ENCODE data around the gene CASQ2. TPM values are rescaled to one million over a fixed set of nuclear protein-coding genes. Genes with fewer than 3 reads are reported as not detected.

Gene CASQ2
- total and polyA plus RNA-seq, 2 donors (not counting 3 experiments of a cell fraction or from before 2014, with no cell fraction given) = not detected

DNA sequence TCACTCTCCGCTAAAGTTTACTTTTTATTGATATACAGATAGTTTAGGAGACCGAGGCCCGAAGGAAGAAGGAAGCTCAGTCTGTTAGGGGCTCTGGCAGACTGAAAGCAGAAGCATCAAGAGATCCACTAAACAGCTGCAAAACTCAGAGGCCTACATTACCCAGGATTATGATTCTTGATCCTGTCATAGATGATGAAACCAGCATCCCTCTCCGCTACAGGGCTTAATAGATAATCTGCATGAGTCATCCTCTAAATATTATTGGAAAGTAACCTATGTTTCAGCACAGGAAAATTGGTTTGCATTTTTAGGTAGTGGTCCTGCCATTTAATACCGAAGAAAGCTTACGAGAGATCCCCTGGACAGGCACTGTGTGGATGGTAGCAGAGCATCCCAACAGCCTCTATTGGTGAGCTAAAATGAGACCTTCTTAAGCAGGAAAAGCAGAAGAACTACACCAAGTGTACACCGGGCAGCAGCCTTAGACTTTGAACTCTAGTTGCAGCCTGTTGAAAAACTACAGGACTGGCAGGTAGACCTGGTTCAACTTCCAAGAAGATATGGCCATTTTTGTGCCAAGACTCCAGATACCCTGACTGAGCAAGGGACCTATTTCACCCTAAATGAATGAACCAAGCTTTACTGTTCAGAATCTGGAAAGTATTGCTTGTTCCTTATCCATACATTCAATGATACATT is 6.8 kb downstream of the CASQ2 start:
- TF ChIP-seq POLR2A (IDR thresholded peaks at IDR 0.05; ENCODE audit: low read depth, low read length) = no peak
- no peak for TF ChIP-seq POLR2AphosphoS5 (IDR thresholded peaks at IDR 0.05; ENCODE audit: insufficient read depth, low read depth, low read length)
- TF ChIP-seq, protein P1, sequence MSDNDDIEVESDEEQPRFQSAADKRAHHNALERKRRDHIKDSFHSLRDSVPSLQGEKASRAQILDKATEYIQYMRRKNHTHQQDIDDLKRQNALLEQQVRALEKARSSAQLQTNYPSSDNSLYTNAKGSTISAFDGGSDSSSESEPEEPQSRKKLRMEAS (IDR thresholded peaks at IDR 0.05; ENCODE audit: insufficient read depth, insufficient read length) = no peak
- no peak overlapping the region for H3K9ac ChIP-seq (replicated peaks; ENCODE audit: extremely low read depth, insufficient read depth, low read length)
- no peak overlapping the region for H3K27ac ChIP-seq (ENCODE audit: insufficient read depth, low read depth, low read length)
- H3K79me2 ChIP-seq (ENCODE audit: control insufficient read depth, insufficient read depth, low read length) = no peaks in the 10 kb centered on the region
- no peaks in the 10 kb centered on the region for H3K36me3 ChIP-seq (ENCODE audit: control insufficient read depth in 2 of 2, extremely low read depth in 1 of 2, insufficient read depth in 2 of 2, low read length in 2 of 2)
- no peaks in the 10 kb centered on the region for H3K9me3 ChIP-seq (replicated peaks; ENCODE audit: control insufficient read depth, insufficient read depth, low read length)
- no peaks in the 10 kb centered on the region for H4K20me1 ChIP-seq (replicated peaks; ENCODE audit: control insufficient read depth, extremely low read depth, insufficient read depth, low read length)
- no peaks in the 10 kb centered on the region for H3K27me3 ChIP-seq (ENCODE audit: control insufficient read depth in 2 of 2, insufficient read depth in 2 of 2, low read length in 2 of 2)
- no peak overlapping the region for H3K4me3 ChIP-seq (replicated peaks in 1 of 3; ENCODE audit: insufficient read depth in 1 of 3, low read depth in 1 of 3, low read length in 3 of 3)
- ChIA-PET CTCF (interaction anchor here (1.3 to 5.4 kb wide), 5 partner anchors 10 to 154 kb away, joined by 4 to 125 read pairs (median 5); no protein-coding TSS in a partner anchor), POLR2A (no interaction called here)
- H3K9me1 ChIP-seq (replicated peaks; ENCODE audit: control insufficient read depth, extremely low read depth, insufficient read depth, low read length) = no peaks in the 10 kb centered on the region
- intact Hi-C loops (cut with micrococcal nuclease) = loop anchor here (10.0 kb wide), 1 partner anchor 217 kb away; no protein-coding TSS in a partner anchor
- no peak for FAIRE-seq
- no peak overlapping the region for H3K4me2 ChIP-seq (ENCODE audit: insufficient read depth, low read length)
- H3K4me1 ChIP-seq (ENCODE audit: control insufficient read depth, extremely low read depth, insufficient read depth, low read length) = no peaks in the 10 kb centered on the region
- no TSS peak for BruUV-seq (replicated peaks)
- dilution Hi-C loops (cut with MboI; ENCODE audit: extremely low pct_ligation_motif_present, low sequenced_read_pairs) = no loop called here
- no peak for DNase-seq (ENCODE audit: low read depth, low spot score)
- H2AFZ ChIP-seq (ENCODE audit: low read depth, low read length) = no peak overlapping the region

DNA sequence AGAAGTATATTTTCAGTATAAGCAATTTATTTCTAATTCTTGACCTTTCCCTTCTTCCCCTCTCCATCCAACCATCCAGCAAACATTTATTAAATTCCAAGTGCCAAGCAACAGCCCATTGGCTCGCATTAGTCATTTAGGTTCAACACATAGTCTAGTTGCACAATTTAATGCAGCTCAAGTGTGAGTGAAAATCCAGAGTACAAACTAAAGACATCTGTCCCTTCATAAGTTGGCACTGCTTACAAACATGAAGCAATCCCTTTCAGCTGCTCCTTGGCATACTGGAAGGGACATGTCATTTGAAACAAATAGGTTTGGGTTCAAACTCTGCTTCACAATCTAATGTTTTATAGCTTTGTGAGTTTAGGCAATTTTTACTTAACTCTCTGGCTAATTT is 10.7 kb downstream of the CASQ2 start:
- Histone ChIP-seq H2AFZ (ENCODE audit: low read depth, low read length) (no peak overlapping the region), H3K9me3 (replicated peaks; ENCODE audit: control insufficient read depth, insufficient read depth, low read length) (no peaks in the 10 kb centered on the region), H3K4me2 (ENCODE audit: insufficient read depth, low read length) (no peak overlapping the region), H3K9ac (replicated peaks; ENCODE audit: extremely low read depth, insufficient read depth, low read length) (no peak overlapping the region), H4K20me1 (replicated peaks; ENCODE audit: control insufficient read depth, extremely low read depth, insufficient read depth, low read length) (no peaks in the 10 kb centered on the region), H3K27me3 (ENCODE audit: control insufficient read depth in 2 of 2, insufficient read depth in 2 of 2, low read length in 2 of 2) (no peaks in the 10 kb centered on the region), H3K4me1 (ENCODE audit: control insufficient read depth, extremely low read depth, insufficient read depth, low read length) (no peaks in the 10 kb centered on the region), H3K4me3 (replicated peaks in 1 of 3; ENCODE audit: insufficient read depth in 1 of 3, low read depth in 1 of 3, low read length in 3 of 3) (no peak overlapping the region), H3K36me3 (ENCODE audit: control insufficient read depth in 2 of 2, extremely low read depth in 1 of 2, insufficient read depth in 2 of 2, low read length in 2 of 2) (no peaks in the 10 kb centered on the region), H3K79me2 (ENCODE audit: control insufficient read depth, insufficient read depth, low read length) (no peaks in the 10 kb centered on the region), H3K9me1 (replicated peaks; ENCODE audit: control insufficient read depth, extremely low read depth, insufficient read depth, low read length) (no peaks in the 10 kb centered on the region), H3K27ac (ENCODE audit: insufficient read depth, low read depth, low read length) (no peak overlapping the region)
- POLR2A ChIA-PET = no interaction called here
- DNase-seq (ENCODE audit: low read depth, low spot score) (no peak), FAIRE-seq (no peak)
- no peak for TF ChIP-seq FOS (IDR thresholded peaks at IDR 0.05; ENCODE audit: borderline replicate concordance, insufficient read depth, low read length)
- no peak for TF ChIP-seq POLR2AphosphoS5 (IDR thresholded peaks at IDR 0.05; ENCODE audit: insufficient read depth, low read depth, low read length)
- TF ChIP-seq, protein P1 (IDR thresholded peaks at IDR 0.05; ENCODE audit: insufficient read depth, insufficient read length) = no peak
- no peak for TF ChIP-seq JUN (IDR thresholded peaks at IDR 0.05; ENCODE audit: borderline replicate concordance, insufficient read depth, insufficient read length, low read depth)
- no peak for TF ChIP-seq MYC (IDR thresholded peaks at IDR 0.05; ENCODE audit: low read depth, low read length)
- TF ChIP-seq EZH2 (IDR thresholded peaks at IDR 0.05; ENCODE audit: borderline replicate concordance, low read depth, low read length, severe bottlenecking) = no peak
- TF ChIP-seq, protein P2, sequence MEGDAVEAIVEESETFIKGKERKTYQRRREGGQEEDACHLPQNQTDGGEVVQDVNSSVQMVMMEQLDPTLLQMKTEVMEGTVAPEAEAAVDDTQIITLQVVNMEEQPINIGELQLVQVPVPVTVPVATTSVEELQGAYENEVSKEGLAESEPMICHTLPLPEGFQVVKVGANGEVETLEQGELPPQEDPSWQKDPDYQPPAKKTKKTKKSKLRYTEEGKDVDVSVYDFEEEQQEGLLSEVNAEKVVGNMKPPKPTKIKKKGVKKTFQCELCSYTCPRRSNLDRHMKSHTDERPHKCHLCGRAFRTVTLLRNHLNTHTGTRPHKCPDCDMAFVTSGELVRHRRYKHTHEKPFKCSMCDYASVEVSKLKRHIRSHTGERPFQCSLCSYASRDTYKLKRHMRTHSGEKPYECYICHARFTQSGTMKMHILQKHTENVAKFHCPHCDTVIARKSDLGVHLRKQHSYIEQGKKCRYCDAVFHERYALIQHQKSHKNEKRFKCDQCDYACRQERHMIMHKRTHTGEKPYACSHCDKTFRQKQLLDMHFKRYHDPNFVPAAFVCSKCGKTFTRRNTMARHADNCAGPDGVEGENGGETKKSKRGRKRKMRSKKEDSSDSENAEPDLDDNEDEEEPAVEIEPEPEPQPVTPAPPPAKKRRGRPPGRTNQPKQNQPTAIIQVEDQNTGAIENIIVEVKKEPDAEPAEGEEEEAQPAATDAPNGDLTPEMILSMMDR (IDR thresholded peaks at IDR 0.05; ENCODE audit: extremely low read depth in 1 of 2, insufficient read depth in 1 of 2, low read depth in 1 of 2, low read length in 2 of 2) = no peak
- TF ChIP-seq GATA2 (IDR thresholded peaks at IDR 0.05; ENCODE audit: insufficient read depth, insufficient read length, low read depth, low read length) = no peak
- no peak for TF ChIP-seq POLR2A (IDR thresholded peaks at IDR 0.05; ENCODE audit: low read depth, low read length)
- BruUV-seq (replicated peaks) = no TSS peak
- intact Hi-C loops (cut with micrococcal nuclease) (no loop called here), dilution Hi-C loops (cut with MboI; ENCODE audit: extremely low pct_ligation_motif_present, low sequenced_read_pairs) (no loop called here)
- CTCF ChIA-PET = interaction anchor here (1.3 kb wide), 1 partner anchor 12 kb away, joined by 3 read pairs; no protein-coding TSS in a partner anchor

All from endothelial cell of umbilical vein (primary cell).